NCI-H187 (cell line): Measurements from ENCODE around the gene PROCA1.
"Not testable (repeated sequence)": the region's sequence is repeated elsewhere in the genome, so short reads cannot be mapped to it uniquely, and the experiment has no call there.

Experiments
- DNase-seq, 2 experiments: peaks; one replicate each; lab custom pipeline; 2025; lab: John Stamatoyannopoulos, UW

PROCA1 gene

GRCh38 chr17:28725660-28726225 is 14.1 kb upstream of the PROCA1 start:
- peak; percentile 30 to 33 for DNase-seq

- DNase-seq: no peak
Measured at GRCh38 chr17:28725166-28725659, 13.5 kb upstream of the PROCA1 start.

GRCh38 chr17:28724500-28725165 is 12.9 kb upstream of the PROCA1 start:
- DNase-seq: no peak

- DNase-seq: not testable (repeated sequence)
Measured at GRCh38 chr17:28723836-28724499, 12.3 kb upstream of the PROCA1 start.

- no peak for DNase-seq
Measured at GRCh38 chr17:28723159-28723835, 11.6 kb upstream of the PROCA1 start.

- DNase-seq: no peak
Measured at GRCh38 chr17:28722417-28723158, 10.9 kb upstream of the PROCA1 start.

GRCh38 chr17:28720997-28721329 is 9.3 kb upstream of the PROCA1 start:
- not testable (repeated sequence) for DNase-seq

GRCh38 chr17:28720247-28720996 is 8.7 kb upstream of the PROCA1 start:
- no peak for DNase-seq

- DNase-seq: no peak
Measured at GRCh38 chr17:28719021-28719433, 7.3 kb upstream of the PROCA1 start.

- DNase-seq: no peak
Measured at GRCh38 chr17:28718333-28719020, 6.8 kb upstream of the PROCA1 start.

- no peak for DNase-seq
Measured at GRCh38 chr17:28717578-28718332, 6.1 kb upstream of the PROCA1 start, which contains the start of gene RAB34. TSS of gene RAB34 (minus strand) at chr17:28717868. CDS start at chr17:28717266, 602 bp downstream.

GRCh38 chr17:28716740-28717577 is 5.3 kb upstream of the PROCA1 start:
- no peak for DNase-seq

- DNase-seq: no peak
Measured at GRCh38 chr17:28715217-28715616, 3.5 kb upstream of the PROCA1 start.

GRCh38 chr17:28714281-28714680 is 2.6 kb upstream of the PROCA1 start:
- no peak for DNase-seq

GRCh38 chr17:28712705-28713415 is 1.2 kb upstream of the PROCA1 start:
- DNase-seq: no peak

- DNase-seq: no peak
Measured at GRCh38 chr17:28712032-28712704, 480 bp upstream of the PROCA1 start.

GRCh38 chr17:28710861-28711722 is 596 bp downstream of the PROCA1 start:
- peak; percentile 76 to 85 for DNase-seq
